SK-N-MC (cell line): Measurements from ENCODE around the gene DUSP5.

Experiments used
- EZH2 ChIP-seq: fragments of 200-600 bp; sonication (generic); IDR thresholded peaks from one replicate; pipeline ENCODE4 v1.6.1; 2017; ENCODE audit warnings: antibody characterized with exemption
- POLR2AphosphoS5 ChIP-seq: IDR thresholded peaks from 2 replicates; pipeline ENCODE4 v1.6.1; 2012; ENCODE audit warnings: mild to moderate bottlenecking, low read depth, low read length, borderline replicate concordance

GRCh38 chr10:110558041-110558440 lies 60.3 kb downstream of the DUSP5 start:
- TF ChIP-seq POLR2AphosphoS5 (no peak), EZH2 (no peak)
